GM18498 (cell line): Measurements from ENCODE around the gene CFAP410.

Experiments used
- ATAC-seq: cut with Tn5 transposase; IDR thresholded peaks from one replicate; pipeline ENCODE4 v1.9.1; 2021; ENCODE audit warnings: mild to moderate bottlenecking, moderate library complexity; ENCODE audit not compliant: unreplicated experiment

CFAP410 gene

DNA sequence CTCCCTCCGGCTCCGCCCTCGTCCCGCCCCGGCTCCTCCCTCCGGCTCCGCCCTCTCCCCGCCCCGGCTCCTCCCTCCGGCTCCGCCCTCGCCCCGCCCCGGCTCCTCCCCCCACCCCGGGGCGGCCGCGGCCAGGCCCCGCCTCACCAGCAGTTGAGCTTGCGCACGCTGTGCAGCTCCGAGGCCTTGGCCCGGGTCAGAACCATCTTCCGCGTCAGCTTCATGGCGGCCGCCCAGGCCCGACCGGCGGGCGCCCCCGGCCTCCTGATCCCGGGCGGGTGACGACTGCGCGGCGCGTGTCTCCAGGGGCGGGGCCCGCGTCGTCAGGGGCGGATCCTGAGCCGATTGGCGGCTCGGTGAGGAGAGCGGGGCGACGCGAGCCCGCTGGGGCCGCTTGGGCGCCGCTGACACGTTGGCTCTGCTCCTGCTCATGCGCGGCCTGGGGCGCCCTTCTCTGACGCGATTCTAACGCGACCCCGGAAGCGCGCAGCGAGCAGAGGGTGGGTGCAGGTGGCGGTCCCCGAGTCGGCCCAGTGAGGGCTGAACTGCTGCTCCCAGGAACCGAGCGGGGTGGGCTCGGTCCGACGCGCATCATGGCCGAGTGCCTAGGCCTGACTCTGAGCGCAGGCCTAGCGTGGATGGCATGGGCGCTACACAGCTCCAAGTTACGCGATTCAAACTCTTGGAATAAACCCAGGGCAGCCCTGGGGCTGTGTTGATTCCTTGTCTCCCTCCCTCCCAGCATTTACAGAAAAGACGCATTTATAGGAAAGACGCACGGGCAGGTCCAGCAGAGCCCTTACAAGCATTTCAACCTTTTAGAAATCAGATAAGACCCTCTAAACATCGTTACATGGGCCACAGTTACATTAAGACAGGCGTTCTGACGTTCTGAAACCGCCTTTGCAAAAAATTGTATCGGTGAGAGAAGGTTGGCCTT is at the start of gene CFAP410:
CFAP410 (minus strand) TSS at position 420 of the 940 bp plus-strand sequence; CDS start at position 224, 196 bp downstream.
- ATAC-seq, result peak; percentile 88

DNA sequence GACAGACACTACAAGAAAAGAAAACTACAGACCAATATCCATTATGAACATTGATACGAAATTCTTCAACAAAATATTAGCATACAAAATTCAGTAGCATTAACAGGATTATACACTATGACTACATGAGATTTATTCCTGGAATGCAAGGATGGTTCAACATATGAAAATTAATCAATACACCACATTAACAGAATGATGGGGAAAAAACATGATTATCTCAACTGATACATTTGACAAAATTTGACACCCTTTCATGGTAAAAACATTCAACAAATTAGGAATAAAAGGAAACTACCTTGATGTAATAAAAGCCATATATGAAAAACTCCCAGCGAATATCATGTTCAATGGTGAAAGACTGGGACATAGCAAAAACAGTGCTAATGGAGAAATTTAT is 45.8 kb upstream of the CFAP410 start:
- ATAC-seq, result no peak

DNA sequence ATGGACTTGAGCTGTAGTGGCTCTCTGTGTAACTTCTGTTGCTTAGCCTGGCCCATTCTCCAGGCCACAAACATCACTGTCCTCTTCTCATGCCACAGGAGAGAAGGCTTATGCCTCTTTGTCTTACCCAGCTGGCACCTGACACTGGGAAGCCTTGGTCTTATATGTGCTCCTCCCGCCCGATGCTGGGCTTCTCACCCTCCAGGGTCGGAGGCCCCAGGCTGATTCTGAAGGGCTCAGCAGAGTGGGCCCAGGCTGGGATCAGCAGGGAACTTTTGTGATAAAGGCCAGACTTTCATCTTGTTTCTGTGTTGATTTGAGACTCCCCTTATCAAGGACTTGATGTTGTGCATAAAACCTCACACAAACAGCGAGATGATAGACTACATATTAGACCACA is 44.0 kb upstream of the CFAP410 start:
- no peak for ATAC-seq

DNA sequence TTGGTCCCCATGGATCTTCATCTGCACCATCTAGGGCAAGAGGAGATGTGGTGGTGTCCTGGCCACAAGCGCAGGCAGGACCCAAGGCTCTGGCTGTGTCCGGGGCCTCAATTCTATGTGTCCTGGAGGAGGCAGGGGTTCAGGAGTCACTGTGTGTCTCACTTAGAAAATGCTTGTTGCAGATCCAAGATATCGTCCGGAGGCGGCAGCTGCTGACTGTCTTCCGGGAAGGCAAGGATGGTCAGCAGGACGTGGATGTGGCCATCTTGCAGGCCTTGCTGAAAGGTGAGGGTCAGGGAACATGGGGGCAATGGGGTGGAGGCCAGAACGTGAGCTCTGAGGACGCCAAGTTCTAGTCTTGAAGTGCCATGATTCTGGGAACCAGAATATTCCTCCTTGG is 43.3 kb upstream of the CFAP410 start:
- ATAC-seq, result no peak

DNA sequence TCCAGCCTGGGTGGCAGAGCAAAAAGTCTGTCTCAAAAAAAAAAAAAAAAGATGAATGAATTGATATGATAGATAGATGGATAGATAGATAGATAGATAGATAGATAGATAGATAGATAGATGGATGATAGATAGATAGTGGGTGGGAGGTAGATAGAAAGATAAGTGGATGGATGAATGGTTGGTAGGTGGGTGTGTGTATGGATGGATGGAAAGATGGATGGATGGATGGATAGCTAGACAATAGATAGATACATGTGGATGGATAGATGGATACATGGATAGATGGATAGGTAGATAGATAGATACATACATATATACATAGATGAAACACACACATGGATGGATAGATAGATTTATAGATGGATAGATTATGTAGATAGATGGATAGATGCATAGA is 42.7 kb upstream of the CFAP410 start:
- no peak for ATAC-seq

DNA sequence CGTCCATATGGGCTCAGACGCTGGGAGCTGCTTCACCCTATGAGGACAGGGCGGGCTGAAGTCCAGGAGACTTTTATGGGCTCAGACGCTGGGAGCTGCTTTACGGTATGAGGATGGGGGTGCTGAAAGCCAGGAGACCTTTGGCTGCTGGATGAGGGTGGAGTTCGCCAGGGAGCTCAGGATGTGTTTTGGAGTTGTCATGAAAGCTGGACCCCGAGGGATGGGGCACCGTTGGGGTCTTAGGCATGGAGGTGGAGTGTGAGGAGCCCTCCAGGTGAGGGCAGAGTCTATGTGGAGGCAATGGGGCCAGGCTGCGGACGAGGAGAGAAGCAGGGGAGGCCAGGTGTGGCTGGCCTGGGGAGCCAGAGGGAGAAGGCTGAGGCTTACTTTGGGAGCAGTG is 41.7 kb upstream of the CFAP410 start:
- ATAC-seq, result no peak

DNA sequence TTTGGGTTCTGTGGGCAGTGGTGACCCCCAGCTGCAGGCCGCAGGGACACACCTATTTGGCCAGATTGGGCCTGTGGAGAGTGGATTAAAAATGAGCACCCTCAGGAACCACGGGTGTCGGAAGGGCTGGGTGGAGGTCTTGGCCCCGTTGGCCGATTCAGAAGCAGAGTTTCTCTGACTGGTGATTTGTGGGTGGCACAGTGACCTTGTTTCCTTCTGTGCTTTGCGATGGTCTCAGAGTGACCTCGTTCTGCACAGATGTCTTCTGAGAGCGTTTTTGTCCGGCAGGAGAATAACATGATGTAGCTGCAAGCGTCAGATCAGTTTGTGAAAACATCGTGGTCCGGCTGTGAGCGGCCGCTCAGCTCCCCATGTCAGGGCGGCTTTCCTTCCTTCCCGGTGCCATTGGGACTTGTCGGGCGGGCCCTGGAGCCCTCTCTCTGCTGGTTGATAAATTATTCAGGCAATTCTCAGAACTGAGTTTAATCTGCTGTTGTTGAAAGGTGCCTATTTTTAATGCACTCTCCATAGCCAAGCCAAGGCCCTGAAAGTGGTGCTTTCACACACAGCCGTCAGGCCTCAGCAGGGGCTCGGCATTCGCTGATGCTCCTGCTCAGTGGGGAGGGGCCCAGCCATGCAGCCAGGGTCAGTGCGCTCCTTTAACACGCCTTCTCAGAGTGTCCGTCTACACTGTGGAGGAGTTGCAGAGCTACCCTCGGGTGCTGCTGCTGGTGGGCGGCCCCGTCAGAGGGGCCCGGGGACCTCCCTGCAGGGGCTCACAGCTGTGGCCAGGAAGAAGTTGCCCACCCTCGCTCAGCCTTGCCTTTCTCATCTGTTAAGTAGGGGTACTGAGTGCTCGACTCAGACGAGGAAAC is 41.0 kb upstream of the CFAP410 start:
- ATAC-seq, result no peak

DNA sequence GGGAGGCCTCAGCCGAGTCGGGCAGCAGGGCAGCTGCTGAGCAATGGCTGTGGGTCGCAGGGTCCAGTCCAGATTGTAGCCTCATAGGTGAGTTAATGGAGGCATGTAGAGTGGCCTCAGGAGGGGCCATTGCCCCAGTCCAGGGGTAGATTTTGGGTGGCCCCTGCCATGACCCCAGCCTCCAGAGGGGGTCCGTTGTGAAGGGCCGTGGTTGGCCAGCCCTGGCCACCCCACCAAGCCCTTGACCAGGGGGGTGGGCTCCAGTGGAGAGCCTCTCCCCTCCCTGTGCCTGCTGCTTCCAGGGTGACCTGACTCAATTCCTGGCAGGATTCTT is 40.3 kb upstream of the CFAP410 start:
- no peak for ATAC-seq

DNA sequence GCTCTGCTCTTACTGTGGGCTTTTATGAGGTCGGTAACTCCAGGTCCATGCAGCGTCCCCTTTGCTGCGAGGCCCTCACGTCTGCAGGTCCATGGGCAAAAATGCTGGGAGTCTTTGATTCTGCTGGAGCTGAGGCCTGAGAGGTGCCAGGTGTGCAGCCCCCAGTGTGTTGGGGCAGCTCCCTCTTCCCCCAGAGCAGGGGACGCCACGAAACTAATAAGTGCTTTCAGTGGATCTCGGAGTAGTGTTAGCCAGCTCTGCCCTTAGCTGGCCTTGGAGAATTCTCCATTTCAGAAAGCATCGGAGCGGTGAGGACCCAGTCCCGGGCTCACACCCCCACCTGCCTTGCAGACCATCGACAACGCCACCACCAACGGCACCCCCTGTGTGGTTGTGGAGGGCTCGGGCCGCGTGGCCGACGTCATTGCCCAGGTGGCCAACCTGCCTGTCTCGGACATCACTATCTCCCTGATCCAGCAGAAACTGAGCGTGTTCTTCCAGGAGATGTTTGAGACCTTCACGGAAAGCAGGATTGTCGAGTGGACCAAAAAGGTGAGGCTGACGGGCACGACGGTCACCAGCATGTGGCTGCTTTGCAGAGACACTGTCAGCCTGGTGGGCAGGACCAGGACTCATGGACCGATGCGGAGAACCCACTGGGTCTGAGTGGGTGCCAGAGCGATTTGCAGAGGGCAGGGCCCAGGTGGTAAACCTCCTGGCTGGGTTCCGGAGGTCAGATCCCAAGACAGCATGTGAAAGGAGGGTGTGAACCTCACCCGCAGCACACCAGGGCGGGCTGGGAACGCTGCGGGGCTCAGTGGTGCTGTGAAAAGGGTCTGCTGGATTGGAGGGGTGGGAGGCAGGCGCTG is 39.7 kb upstream of the CFAP410 start:
- ATAC-seq, result no peak

DNA sequence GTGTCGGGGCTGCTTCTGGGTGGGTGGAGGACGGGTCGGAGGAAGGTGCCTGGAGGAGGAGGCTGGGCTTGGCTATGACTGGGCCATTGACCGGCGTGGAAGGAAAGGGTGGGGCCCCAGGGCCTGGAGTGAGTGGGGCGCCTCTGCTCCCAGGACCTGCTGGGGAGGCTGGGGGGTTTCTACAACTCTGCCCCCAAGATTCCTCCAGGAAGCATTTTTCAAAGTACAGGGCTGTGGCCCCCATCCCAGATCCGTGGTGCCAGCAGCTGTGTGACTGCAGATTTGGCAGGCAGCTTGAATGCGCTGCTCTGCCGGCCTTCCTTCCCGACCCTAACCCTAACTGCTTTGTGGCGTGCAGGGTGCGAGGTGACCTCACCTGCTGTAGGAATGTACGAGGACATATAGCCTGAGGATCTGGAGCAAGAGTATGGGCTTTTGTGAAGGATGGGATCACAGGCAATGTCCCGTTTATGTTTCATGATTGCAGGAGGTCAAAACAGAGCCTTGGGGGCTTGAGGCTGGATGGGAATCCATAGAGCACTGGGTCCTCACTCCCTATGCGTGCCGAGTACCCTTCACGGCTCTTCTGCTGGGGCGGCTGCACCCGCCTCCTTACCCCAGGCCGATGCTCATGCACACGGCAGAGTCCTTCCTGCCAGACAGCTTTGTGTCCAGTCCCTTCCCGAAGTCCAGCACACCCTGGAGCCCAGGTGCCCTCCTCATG is 38.9 kb upstream of the CFAP410 start:
- ATAC-seq, result no peak

DNA sequence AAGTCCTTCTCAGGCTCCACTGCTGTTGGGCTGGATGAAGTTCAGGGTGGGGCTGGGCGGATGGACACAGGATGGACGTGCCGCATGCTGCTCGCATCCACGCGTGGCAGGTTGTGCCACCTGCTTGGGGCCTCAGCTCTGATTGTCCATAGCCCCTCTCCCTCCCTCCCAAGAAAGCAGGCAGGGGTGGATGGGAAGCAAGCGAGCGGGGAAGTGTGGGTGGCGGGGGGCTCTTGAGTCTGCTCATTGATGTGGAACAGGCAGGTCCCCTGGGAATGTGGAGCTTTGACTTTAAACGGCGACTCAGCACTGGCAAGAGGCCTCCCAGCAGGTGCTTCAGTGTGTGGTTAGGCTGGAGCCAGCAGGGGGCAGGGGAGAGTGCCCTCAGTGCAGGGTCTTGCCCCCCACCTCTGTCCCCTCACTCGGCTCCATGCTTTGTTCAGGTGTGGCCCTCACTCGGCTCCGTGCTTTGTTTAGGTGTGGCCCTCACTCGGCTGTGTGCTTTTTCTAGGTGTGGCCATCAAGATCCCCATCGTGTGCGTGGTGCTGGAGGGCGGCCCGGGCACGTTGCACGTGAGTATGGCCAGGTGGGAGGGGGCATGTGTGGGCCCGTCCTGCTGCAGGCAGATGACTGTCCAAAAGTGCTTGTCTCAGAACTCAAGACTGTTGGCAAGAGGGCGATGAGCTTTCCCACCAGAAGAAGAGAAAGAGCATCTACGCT is 38.2 kb upstream of the CFAP410 start:
- ATAC-seq, result no peak

DNA sequence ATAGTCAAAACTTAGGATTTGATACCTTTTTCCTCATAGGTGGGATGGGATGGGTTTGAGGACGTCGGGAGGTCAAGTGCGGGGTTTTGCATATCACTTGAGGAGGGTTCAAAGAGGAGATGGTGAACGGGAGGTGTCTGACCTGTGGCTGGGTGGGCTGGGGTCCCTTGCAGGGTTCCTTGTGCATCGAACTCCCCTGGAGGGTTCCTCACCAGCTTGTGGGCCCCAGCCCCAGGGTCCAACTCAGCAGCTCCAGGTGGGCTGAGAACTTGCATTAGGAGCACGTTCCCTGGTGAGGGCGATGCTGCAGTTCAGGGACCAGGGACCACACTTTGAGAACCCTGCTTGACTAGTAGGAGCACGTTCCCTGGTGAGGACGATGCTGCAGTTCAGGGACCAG is 37.4 kb upstream of the CFAP410 start:
- ATAC-seq, result no peak

DNA sequence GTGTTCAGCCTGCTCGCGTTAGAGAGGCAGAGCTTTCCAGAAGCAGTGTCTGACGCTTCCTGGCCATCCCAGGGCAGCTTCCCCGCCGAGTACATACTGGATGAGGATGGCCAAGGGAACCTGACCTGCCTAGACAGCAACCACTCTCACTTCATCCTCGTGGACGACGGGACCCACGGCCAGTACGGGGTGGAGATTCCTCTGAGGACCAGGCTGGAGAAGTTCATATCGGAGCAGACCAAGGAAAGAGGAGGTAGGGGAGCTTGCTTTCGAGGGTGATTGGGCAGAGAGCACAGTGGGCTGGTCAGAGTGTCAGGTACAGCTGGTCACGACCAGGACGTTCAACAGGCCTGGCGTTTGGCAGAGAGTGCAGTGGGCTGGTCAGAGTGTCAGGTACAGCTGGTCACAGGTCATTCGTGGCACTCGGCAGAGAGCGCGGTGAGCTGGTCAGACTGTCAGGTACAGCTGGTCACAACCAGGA is 36.6 kb upstream of the CFAP410 start:
- ATAC-seq, result no peak

DNA sequence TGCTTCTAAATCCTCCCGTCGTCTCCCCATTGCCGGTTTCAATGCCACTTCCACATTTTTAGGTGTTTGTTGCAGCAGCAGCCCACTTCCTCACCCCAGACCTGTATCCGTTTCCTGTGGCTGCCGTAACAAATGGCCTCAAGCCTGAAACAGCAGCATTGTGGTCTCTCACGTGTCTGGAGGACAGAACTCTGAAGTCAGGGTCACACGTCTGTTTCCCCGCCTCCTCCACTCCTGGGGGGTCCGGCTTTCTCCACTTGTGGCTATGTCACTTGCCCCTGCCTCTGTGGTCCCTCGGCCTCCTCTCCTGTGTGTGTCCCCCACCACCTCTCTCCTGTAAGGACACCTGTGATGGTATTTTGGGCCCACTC is 36.1 kb upstream of the CFAP410 start:
- ATAC-seq, result no peak

DNA sequence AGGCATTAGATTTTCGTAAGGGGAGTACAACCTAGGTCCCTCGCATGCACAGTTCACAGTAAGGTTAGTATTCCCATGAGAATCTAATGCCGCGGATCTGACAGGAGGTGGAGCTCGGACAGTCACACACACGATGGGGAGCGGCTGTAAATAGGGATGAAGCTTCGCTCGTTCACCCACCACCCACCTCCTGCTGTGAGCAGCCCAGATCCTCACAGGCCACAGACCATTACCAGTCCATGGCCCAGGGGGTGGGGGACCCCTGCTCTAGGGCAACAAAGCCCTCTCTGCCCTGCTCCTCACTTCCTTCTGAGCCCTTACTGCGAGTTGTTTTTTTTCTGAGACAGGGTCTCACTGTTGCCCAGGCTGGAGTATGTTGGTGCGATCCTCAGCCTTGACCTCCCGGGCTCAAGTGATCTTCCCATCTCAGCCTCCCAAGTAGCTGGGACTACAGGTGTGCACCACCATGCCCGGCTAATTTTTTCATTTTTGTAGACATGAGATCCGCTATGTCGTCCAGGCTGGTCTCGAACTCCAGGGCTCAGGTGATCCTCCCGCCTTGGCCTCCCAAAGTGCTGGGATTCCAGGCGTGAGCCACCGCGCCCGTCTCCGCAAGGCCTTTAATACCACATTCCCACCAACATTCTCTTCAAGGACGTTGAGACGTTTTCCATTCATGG is 35.6 kb upstream of the CFAP410 start:
- ATAC-seq, result no peak

DNA sequence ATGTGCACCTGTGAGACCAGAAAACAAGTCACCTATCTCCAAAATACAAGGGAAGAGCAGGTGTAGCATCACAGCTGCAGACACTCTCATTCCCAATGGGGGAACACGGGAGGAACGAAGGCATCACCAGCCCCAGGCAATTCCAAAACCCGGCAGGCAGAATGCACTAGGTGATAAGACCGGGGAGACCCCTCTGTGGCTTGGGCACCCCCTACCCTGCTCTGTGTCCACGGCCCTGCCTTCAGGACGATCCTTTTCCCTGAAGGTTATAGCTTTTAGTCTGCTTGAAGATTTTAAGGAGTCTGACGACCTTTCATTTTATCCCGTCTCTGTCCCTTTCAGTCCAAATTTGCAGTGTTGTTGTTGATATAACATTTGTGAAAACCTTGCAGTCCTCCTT is 33.4 kb upstream of the CFAP410 start:
- no peak for ATAC-seq

DNA sequence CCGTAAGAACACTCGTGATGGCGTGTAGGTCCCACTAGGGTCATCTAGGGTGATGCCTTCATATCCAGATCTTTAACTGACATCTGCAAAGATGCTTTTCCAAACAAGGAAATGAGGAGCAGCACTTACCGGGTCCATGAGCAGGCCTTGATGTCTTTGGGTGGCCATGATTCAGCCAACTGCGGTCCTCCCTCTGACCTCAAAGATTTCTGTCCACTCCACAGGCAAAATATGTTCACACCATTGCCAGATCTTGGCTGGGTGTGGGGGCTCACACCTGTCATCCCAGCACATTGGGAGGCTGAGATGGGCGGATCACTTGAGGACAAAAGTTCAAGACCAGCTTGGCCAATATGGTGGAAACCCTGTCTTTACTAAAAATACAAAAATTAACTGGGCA is 32.4 kb upstream of the CFAP410 start:
- ATAC-seq, result no peak

DNA sequence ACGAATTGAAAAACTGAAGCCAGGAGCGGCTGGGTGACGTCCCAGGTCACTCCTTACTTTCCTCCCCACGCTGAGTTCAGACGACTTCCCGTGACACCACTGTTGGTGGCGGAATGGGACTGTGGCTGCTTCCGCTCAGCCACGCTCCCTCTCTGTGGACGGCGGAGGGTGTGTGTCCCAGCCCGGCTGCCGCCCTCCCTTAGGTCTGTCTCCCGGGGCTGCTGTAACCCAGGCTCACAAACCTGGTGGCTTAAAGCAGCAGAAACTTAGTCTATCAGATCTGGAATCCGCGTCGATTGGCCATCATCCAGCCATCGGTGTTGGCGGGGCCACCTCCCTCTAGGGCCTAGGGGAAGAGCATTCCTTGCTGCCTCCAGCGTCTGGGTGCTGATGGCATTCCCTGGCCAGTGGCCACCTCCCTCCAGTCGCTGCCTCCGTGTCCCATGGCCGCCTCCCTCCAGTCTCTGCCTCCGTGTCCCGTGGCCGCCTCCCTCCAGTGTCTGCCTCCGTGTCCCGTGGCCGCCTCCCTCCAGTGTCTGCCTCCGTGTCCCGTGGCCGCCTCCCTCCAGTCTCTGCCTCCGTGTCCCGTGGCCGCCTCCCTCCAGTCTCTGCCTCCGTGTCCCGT is 31.7 kb upstream of the CFAP410 start:
- ATAC-seq, result no peak
